GM12865 (cell line): Measurements from ENCODE around the gene KANSL1.

Source experiments
- DNase-seq: peaks from one replicate; pipeline ENCODE4 v3.0.0; 2010; ENCODE audit warnings: low read depth
- H3K4me3 ChIP-seq: 2 replicates; pipeline ENCODE4 v1.5.1; 2011; ENCODE audit warnings: mild to moderate bottlenecking, low read depth, low read length, control low read depth
- TF ChIP-seq, protein P1 (sequence below): IDR thresholded peaks from 2 replicates; pipeline ENCODE4 v1.5.1; 2011; ENCODE audit warnings: low read length, control low read depth, low read depth, inconsistent platforms; ENCODE audit not compliant: insufficient read depth; ENCODE audit errors: missing control alignments

The KANSL1 gene

GRCh38 chr17:46157443-46158062, 35.7 kb downstream of the KANSL1 start:
- no peak overlapping the region for H3K4me3 ChIP-seq
- TF ChIP-seq, protein P1, sequence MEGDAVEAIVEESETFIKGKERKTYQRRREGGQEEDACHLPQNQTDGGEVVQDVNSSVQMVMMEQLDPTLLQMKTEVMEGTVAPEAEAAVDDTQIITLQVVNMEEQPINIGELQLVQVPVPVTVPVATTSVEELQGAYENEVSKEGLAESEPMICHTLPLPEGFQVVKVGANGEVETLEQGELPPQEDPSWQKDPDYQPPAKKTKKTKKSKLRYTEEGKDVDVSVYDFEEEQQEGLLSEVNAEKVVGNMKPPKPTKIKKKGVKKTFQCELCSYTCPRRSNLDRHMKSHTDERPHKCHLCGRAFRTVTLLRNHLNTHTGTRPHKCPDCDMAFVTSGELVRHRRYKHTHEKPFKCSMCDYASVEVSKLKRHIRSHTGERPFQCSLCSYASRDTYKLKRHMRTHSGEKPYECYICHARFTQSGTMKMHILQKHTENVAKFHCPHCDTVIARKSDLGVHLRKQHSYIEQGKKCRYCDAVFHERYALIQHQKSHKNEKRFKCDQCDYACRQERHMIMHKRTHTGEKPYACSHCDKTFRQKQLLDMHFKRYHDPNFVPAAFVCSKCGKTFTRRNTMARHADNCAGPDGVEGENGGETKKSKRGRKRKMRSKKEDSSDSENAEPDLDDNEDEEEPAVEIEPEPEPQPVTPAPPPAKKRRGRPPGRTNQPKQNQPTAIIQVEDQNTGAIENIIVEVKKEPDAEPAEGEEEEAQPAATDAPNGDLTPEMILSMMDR, result no peak
- no peak for DNase-seq

- DNase-seq, result no peak
- TF ChIP-seq, protein P1, result no peak
- no peak overlapping the region for H3K4me3 ChIP-seq
These were observed 38.9 kb downstream of the KANSL1 start for GRCh38 chr17:46154151-46154816.

DNA sequence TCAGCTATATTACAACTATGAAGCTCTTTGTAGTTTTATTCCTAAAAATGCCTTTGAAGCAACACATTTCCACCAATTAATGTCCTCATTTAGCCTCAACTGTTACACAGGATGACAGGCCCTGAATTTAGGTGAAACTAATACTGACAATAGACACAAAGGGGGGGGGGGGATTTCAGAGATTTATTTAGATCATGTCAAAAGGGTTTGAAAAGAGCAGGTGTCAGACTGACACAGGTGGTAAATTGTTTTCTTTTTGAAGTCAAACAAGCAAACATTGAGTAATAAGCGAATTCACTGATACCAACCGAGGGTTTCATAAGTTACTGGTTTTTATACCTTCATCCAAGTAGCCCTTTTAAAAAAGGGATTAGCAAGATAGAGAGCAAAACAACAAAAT, 40.8 kb downstream of the KANSL1 start:
- DNase-seq, result peak; percentile 88
- TF ChIP-seq, protein P1, result no peak
- H3K4me3 ChIP-seq, result no peak overlapping the region; the same call in 1 of the 2 replicates

- TF ChIP-seq, protein P1, result no peak
- DNase-seq, result no peak
- H3K4me3 ChIP-seq, result no peak overlapping the region
These were observed 41.5 kb downstream of the KANSL1 start for GRCh38 chr17:46151762-46152161.

DNA sequence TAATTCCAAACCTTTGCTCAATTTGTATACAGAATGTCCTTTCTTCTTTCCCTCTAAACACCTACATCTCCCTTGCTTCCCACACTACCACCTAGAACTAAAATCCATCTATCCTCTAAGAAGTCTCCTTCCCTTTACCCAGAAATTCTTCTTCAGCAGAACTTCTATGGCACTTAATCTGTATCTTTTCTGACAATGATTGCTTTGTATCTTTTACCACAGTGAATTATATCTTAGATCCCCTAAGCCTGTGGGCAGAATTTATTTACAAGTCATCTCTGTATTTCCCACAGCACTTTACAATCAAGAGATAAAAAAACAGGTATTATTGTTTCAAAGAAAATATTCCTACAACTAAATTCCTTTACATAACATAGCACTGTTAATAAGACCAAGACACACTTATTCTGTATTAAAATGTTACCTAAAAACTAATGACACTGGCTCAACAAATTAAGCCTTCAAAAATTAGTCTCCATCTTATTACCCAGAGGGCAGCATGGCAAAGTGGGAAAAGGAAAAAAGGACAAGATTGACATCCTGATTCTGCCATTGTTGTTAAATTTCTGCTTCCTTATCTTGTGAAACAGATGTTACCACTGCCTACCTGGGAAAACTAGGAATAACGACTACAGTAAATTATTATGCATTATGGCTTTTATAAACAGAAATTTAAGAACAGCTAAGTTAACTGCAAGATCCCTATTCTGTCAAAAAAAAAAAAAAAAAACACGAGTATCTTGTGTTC, 42.8 kb downstream of the KANSL1 start:
- TF ChIP-seq, protein P1, result no peak
- no peak for DNase-seq
- H3K4me3 ChIP-seq, result no peak overlapping the region

DNA sequence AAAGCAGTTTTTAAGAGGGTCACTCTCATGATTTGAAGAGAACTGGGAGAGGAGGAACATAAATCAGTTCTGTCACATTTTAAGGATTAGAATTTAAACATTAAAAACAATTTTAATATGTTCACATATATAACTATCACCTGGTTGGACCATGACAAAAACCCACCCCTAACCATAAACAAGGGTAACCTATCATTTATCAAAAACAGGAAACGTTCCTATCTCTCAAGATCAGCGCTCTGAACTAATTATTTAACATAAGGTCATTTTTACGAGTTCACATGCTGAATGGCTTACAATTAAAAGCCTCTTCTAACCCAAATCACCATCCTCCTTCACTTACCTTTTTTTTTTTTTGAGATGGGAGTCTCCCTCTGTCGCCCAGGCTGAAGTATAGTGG, 45.0 kb downstream of the KANSL1 start:
- TF ChIP-seq, protein P1, result no peak
- no peak overlapping the region for H3K4me3 ChIP-seq

DNA sequence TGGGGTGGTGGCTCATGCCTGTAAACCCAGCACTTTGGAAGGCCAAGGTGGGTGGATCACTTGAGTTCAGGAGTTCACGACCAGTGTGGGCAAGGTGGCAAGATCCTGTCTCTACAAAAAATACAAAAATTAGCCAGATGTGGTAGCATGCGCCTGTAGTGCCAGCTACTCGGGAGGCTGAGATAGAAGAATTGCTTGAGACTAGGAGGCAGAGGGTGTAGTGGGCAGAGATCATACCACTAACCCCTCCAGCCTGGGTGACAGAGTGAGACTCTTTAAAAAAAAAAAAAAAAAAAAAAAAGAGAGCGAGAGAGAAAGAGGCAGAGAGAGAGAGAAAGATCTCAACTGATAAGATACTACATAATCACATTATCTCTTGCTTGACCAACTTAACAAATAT, 45.9 kb downstream of the KANSL1 start:
- DNase-seq, result no peak
- H3K4me3 ChIP-seq, result no peak overlapping the region
- TF ChIP-seq, protein P1, result no peak

More for the DNA sequence above, 45.0 kb downstream of the KANSL1 start:
- DNase-seq, result no peak
